HG02973 (cell line): ENCODE results near the gene ZRANB3.
"Not testable (repeated sequence)": the region's sequence is repeated elsewhere in the genome, so short reads cannot be mapped to it uniquely, and the experiment has no call there.

Experiments used
- ATAC-seq: cut with Tn5 transposase; IDR thresholded peaks from one replicate; pipeline ENCODE4 v1.9.1; 2021; ENCODE audit warnings: moderate library complexity; ENCODE audit not compliant: unreplicated experiment

ZRANB3 gene

DNA sequence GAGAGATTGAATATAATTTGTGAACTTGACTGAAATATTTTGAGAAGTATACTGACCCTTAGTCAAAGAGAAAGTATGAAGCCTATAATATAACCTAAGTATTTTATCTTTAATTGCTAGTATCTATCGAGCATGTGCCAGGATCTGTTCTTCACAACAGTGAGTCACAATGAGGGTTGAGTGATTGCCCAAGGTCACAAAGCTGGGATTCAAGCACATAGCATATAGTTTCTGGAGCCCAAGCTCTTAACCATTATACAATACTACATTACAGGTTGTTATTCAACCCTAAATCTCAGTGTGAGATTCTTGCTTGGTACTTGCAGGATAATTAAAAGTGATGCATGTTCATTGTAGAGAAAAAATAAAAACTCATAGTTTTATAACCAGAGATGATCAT lies 381.8 kb downstream of the ZRANB3 start:
- no peak for ATAC-seq

GRCh38 chr2:135144343-135144742 lies 386.7 kb downstream of the ZRANB3 start:
- ATAC-seq, result no peak

GRCh38 chr2:135142323-135142722 lies 388.7 kb downstream of the ZRANB3 start:
- ATAC-seq, result no peak

DNA sequence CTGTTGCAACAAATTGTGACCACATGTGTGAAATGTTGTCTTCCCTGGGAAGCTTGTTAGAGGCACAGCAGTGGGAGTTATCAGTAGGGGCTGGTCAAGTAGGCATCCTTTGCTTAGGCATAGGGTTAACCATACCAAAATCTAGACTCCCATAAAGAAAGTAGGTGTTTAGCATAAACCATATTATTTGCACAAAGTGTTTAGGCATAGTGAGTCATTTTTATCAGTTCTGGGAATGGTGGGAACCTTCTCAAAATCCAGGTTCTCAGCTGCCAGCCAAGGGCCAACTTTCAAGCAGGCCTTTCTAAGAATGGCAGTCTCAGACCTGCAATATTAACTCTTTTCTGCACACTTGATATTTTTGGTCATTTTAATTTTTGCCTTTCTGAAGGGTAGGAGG lies 390.4 kb downstream of the ZRANB3 start:
- no peak for ATAC-seq

- ATAC-seq, result no peak
Observed at GRCh38 chr2:135132314-135132713, 398.7 kb downstream of the ZRANB3 start.

- no peak for ATAC-seq
Observed at GRCh38 chr2:135130751-135131150, 400.3 kb downstream of the ZRANB3 start.

GRCh38 chr2:135125940-135126339 lies 405.1 kb downstream of the ZRANB3 start:
- ATAC-seq, result no peak

DNA sequence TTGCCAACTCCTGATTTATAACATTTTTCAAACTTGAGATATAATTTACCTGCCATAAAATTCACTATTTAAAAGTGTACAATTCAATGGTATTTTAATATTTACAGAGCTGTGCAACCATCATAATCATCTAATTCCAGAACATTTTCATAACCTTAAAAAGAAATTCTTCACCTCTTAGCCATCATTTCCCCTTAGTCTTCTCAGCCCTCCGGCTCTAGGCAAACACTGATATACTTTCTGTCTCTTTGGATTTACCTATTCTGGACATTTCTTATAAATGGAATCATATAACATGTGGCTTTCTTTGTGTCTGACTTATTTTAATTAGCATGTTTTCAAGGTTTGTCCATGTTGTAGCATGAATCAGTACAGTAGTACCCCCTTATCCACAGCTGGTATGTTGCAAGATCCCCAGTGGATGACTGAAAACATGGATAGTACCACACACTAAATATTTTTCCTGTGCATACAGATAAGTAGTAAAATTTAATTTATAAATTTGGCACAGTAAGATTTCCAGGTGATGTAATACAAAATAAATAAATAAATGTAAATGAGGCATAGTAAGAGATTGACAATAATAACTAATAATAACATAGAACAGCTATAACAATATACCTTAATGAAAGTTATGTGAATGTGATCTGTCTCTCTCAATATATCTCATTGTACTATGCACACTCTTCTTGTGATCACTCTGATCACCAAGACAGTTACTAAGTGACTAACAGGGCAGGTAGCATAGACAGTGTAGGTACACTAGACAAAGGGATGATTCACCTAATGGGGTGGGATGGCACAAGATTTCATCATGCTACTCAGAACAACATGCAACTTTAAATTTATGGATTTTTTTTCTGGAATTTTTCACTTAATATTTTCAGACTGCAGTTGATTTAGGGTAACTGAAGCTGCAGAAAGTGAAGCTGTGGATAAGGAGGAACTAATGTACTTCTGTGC lies 405.8 kb downstream of the ZRANB3 start:
- ATAC-seq, result no peak

DNA sequence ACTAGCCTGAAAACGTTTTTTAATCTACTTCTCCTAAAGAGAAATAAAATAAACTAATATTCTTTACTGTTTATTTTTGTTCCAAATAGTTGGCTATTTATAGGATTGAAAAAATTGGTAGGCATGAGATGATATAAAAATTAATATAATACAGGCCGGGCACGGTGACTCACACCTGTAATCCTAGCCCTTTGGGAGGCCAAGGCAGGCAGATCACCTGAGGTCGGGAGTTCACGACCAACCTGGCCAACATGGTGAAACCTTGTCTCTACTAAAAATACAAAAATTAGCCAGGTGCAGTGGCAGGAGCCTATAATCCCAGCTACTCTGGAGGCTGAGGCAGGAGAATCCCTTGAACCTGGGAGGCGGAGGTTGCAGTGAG lies 409.4 kb downstream of the ZRANB3 start:
- ATAC-seq, result not testable (repeated sequence)

DNA sequence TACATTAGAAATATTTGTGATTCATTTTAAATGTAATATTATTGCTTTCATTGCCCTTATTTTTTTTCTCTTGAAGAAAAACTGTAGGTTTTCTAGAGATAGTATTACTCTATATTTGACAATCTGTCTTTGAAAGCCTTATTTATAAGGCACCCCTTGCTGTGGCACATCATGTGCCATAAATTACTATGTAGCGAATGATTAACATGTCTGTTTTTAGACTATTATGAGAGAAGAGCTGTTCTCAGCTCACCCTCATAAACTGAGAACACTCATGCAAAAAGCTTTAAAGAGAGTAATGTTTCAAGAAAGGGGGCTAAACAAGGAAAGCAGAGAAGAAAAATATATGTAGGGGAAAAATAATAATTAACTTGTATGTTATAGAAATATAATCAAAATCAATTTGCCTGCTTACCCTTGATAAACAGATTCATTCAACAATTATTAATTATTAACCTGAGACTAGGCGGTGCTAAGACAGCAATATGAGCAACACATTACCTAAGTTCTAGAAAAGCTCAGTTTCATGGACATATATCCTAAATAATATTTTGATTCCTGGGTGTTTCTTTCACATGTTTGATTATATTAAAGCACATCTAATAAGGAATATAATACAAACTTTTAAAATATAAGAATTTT lies 409.9 kb downstream of the ZRANB3 start:
- ATAC-seq, result no peak

- no peak for ATAC-seq
Observed at GRCh38 chr2:135119582-135119981, 411.4 kb downstream of the ZRANB3 start.

DNA sequence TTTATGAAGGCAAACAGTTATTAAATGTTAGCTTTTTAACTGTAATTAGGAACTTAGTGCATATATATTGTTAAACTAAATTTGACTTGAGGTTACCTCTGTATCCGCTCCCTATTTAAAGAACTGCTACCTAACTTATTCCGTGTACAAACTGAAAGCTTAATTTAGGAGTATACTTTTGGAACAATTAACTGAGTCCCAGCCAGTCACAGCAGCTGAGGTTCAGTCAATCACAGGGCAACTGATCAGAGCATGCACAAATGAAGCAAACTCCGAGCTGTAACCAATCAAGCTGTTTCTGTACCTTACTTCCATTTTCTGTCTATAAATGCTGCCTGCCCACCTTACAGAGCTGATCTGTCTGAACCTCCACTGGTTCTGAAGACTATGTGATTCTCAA lies 417.7 kb downstream of the ZRANB3 start:
- ATAC-seq, result no peak

DNA sequence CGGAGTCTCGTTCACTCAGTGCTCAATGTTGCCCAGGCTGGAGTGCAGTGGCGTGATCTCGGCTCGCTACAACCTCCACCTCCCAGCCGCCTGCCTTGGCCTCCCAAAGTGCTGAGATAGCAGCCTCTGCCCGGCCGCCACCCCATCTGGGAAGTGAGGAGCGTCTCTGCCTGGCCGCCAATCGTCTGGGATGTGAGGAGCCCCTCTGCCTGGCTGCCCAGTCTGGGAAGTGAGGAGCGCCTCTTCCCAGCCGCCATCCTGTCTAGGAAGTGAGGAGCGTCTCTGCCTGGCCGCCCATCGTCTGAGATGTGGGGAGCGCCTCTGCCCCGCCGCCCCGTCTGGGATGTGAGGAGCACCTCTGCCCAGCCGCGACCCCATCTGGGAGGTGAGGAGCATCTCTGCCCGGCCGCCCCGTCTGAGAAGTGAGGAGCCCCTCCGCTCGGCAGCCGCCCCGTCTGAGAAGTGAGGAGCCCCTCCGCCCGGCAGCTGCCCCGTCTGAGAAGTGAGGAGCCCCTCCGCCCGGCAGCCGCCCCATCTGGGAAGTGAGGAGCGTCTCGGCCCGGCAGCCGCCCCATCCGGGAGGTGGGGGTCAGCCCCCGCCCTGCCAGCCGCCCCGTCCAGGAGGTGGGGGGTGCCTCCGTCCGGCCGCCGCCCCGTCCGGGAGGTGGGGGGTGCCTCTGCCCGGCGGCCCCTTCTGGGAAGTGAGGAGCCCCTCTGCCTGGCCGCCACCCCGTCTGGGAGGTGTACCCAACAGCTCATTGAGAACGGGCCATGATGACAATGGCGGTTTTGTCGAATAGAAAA lies 425.3 kb downstream of the ZRANB3 start:
- not testable (repeated sequence) for ATAC-seq

GRCh38 chr2:135103843-135104242 lies 427.2 kb downstream of the ZRANB3 start:
- ATAC-seq, result no peak

DNA sequence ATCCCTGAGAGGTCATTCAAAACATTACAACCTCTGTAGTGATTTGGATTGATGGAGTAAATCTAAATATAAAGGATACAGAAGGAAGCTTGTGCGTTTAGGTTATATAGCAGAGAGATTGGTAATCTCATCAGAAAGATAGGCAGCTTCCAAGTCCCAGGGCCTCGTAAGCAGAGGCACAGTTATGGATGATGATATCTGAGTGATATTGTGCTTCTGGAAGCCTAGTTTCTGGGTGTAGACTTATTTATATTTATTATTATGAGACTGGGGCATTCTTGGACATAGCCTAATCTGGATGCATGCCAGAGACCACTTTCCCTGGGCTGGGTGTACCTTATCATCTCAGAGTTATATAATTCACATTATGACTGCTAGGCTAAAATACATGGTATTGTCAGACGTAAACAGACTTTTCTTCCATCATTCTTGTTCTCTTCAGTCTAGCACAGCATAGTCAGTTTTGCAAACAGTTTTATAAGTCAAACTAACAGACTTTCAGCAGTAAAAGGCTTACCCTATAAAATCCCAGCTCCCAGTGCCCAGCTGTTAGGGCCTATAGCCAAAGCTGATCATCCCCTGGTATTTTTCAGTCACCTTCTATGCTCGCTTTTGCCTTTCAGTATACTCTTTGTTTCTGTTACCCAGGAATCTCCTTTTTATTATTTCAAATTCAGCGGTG lies 431.1 kb downstream of the ZRANB3 start:
- ATAC-seq, result no peak

DNA sequence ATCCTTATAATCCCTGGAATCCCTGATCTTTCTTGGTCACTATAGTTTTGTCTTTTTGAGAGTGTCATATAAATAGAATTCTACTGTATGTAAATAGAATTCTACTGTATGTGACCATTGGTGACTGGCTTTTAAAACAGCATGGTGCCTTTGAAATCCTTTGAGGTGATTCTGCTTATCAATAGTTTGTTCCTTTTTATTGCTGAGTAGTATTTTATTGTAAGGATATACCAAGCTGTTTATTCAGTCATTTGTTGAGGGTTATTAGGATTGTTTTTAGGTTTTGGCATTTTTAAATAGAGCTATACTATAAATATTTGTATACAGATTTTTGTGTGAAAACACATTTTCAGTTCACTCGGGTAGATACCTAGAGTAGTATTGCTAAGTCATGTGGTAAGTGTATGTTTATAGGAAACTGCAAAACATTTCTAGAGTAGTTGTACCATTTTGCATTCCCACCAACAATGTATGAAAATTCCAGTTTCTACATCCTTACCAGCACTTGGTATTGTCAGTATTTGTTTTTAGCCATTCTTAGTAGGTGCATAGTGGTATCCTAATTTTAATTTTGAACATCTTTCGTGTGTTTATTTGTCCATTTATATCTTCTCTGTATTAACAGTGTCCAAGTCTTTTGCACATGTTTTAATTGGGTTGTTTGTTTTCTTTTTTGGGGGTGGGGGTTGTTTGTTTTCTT lies 433.3 kb downstream of the ZRANB3 start:
- ATAC-seq, result no peak

GRCh38 chr2:135096665-135097446 lies 434.2 kb downstream of the ZRANB3 start:
- no peak for ATAC-seq

GRCh38 chr2:135095591-135095990 lies 435.4 kb downstream of the ZRANB3 start:
- ATAC-seq, result no peak

DNA sequence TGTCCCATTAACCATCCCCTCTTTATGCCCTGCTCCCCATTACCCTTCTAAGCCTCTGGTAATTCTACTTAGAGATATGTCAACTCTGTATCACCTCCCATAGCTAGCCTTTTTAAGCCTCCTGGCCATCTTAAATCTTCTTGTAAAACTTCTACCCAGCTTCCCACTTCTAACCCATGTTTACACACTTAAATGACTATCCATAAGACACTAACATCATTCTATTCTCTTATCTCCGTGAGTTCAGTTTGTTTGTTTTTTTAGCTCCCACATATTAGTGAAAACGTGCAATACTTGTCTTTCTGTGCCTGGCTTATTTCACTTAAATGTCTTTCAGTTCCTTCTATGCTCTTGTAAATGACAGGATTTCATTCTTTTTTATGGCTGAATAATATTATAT lies 436.5 kb downstream of the ZRANB3 start:
- ATAC-seq, result no peak
